ENCODE measurements around the gene GGCX.

DNA sequence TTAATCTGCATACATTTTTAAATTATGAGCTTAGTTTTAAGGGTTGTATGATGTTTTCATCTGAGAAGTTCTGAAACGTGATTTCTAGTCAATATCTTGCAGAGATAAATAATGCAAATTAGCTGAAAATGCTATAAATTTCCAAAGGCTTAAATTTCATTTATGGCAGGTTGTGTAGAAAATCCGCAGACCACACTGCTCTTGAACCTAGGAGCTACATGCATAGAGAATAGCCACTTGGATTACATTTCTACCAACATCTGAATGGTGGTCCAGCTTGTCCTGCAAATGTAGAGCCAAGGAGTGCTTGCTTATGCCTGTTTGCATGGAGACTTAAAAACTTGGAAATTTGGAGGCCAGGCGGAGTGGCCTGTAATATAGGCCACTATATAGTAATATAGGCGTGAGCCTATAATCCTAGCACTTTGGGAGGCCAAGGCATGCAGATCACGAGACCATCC is 15.5 kb downstream of the GGCX start:
- no peak for TF ChIP-seq CTCF (IDR thresholded peaks at IDR 0.05; ENCODE audit: low read depth, low read length, poor library complexity, severe bottlenecking)
- TF ChIP-seq EZH2phosphoT487 (IDR thresholded peaks at IDR 0.05; ENCODE audit: borderline replicate concordance, low read length) = no peak

Measured in DOHH2 (cell line).